GM19193 (cell line): ENCODE results near the gene HOXD1.

Source experiments
- POLR2A ChIP-seq: IDR thresholded peaks from 4 replicates; pipeline ENCODE4 v1.6.1; 2011; ENCODE audit not compliant: insufficient read depth, insufficient read length; ENCODE audit errors: extremely low read depth

The HOXD1 gene

GRCh38 chr2:176187899-176188773 is at the start of gene HOXD1:
Gene HOXD1 (plus strand): TSS chr2:176188668. CDS start chr2:176188802, 134 bp downstream.
- TF ChIP-seq POLR2A, result no peak

GRCh38 chr2:176138923-176139660 is 49.4 kb upstream of the HOXD1 start:
- TF ChIP-seq POLR2A, result no peak

GRCh38 chr2:176139661-176140512 is 48.6 kb upstream of the HOXD1 start:
- no peak for TF ChIP-seq POLR2A

GRCh38 chr2:176140513-176141317 is 47.8 kb upstream of the HOXD1 start:
- no peak for TF ChIP-seq POLR2A

- no peak for TF ChIP-seq POLR2A
These were observed 46.2 kb upstream of the HOXD1 start for GRCh38 chr2:176142281-176142680.

- TF ChIP-seq POLR2A, result no peak
These were observed 43.1 kb upstream of the HOXD1 start for GRCh38 chr2:176145085-176145969.

GRCh38 chr2:176146101-176146500 is 42.4 kb upstream of the HOXD1 start:
- TF ChIP-seq POLR2A, result no peak

- no peak for TF ChIP-seq POLR2A
These were observed 41.8 kb upstream of the HOXD1 start for GRCh38 chr2:176146645-176147044.

GRCh38 chr2:176147210-176147799 is 41.2 kb upstream of the HOXD1 start:
- TF ChIP-seq POLR2A, result no peak

- TF ChIP-seq POLR2A, result no peak
These were observed 40.5 kb upstream of the HOXD1 start for GRCh38 chr2:176147800-176148496.

- TF ChIP-seq POLR2A, result no peak
These were observed 39.6 kb upstream of the HOXD1 start for GRCh38 chr2:176148751-176149421.

GRCh38 chr2:176149481-176149938 is 39.0 kb upstream of the HOXD1 start:
- TF ChIP-seq POLR2A, result no peak
